Bronchial epithelial cell (primary cell): ENCODE measurements around the gene PCDHA2. TPM values are rescaled to one million over a fixed set of nuclear protein-coding genes. Genes with fewer than 3 reads are reported as not detected.
"Not testable (repeated sequence)": the region's sequence is repeated elsewhere in the genome, so short reads cannot be mapped to it uniquely, and the experiment has no call there.

Source experiments
- DNase-seq: peaks from one replicate; pipeline ENCODE4 v3.0.0-alpha.2; 2010; ENCODE audit warnings: low read depth
- FAIRE-seq: peaks from 2 replicates; lab custom pipeline; 2011; peaks lifted over from hg19 to GRCh38; lab: Jason Lieb, UNC
- H3K27me3 ChIP-seq: 2 replicates; pipeline ENCODE4 v1.5.1; 2011; ENCODE audit warnings: low read length; ENCODE audit not compliant: control insufficient read depth, insufficient read depth
- H3K36me3 ChIP-seq: 2 replicates; pipeline ENCODE4 v1.5.1; 2011; ENCODE audit warnings: low read length; ENCODE audit not compliant: control insufficient read depth, insufficient read depth
- H3K4me3 ChIP-seq: 2 replicates; pipeline ENCODE4 v1.5.1; 2011; ENCODE audit warnings: mild to moderate bottlenecking, low read depth, low read length, control low read depth
- CTCF ChIP-seq: IDR thresholded peaks from 2 replicates; pipeline ENCODE4 v1.5.1; 2011; ENCODE audit warnings: mild to moderate bottlenecking, moderate library complexity, low read length, control low read depth, inconsistent platforms; ENCODE audit not compliant: insufficient read depth, severe bottlenecking
- total RNA-seq: library from RNA; depleted of rRNA; stranded (reverse); fragments of >200 nt; gene quantifications from 2 replicates; pipeline ENCODE4 v1.2.1, GENCODE V29; 2014

PCDHA2 gene
- total RNA-seq, 1 donor from 2014 or later, result under 0.01 TPM

GRCh38 chr5:140828362-140828737 lies 33.7 kb downstream of the PCDHA2 start:
- no peak for DNase-seq
- H3K4me3 ChIP-seq, result no peak overlapping the region

GRCh38 chr5:140829511-140830501 lies 35.2 kb downstream of the PCDHA2 start:
- not testable (repeated sequence) for H3K4me3 ChIP-seq, DNase-seq, H3K27me3 ChIP-seq, H3K36me3 ChIP-seq, FAIRE-seq

More at GRCh38 chr5:140828362-140828737, 33.7 kb downstream of the PCDHA2 start:
- H3K36me3 ChIP-seq, result no peaks in the 10 kb centered on the region
- no peaks in the 10 kb centered on the region for H3K27me3 ChIP-seq
- no peak for TF ChIP-seq CTCF
- FAIRE-seq, result no peak

GRCh38 chr5:140833993-140834392 lies 39.3 kb downstream of the PCDHA2 start, which contains the start of gene PCDHA7:
TSS of gene PCDHA7 (plus strand) at chr5:140834269. CDS start at chr5:140834384, 115 bp downstream.
- DNase-seq (peak; percentile 10), FAIRE-seq (no peak)
- TF ChIP-seq CTCF, result no peak
- H3K27me3 ChIP-seq, result no peaks in the 10 kb centered on the region
- H3K4me3 ChIP-seq, result no peak within 1 kb of the TSS
- H3K36me3 ChIP-seq, result no peaks in the 10 kb centered on the region

- not testable (repeated sequence) for H3K27me3 ChIP-seq, H3K4me3 ChIP-seq, H3K36me3 ChIP-seq, DNase-seq
- FAIRE-seq, result peak; percentile 94
Measured at GRCh38 chr5:140834439-140835008, 39.9 kb downstream of the PCDHA2 start.

GRCh38 chr5:140835622-140836510 lies 41.2 kb downstream of the PCDHA2 start:
- Histone ChIP-seq H3K4me3 (no peak overlapping the region), H3K27me3 (no peaks in the 10 kb centered on the region), H3K36me3 (no peaks in the 10 kb centered on the region)
- TF ChIP-seq CTCF, result no peak
- no peak for DNase-seq
- no peak for FAIRE-seq

- no peak within 1 kb of the TSS for H3K4me3 ChIP-seq
Measured at GRCh38 chr5:140840978-140841962, 46.6 kb downstream of the PCDHA2 start, which contains the start of gene PCDHA8. TSS of gene PCDHA8 (plus strand) at chr5:140841187. CDS start at chr5:140841322, 135 bp downstream.

More at GRCh38 chr5:140840978-140841962, 46.6 kb downstream of the PCDHA2 start, which contains the start of gene PCDHA8:
- FAIRE-seq (no peak), DNase-seq (no peak)
- H3K36me3 ChIP-seq, result no peaks in the 10 kb centered on the region
- H3K27me3 ChIP-seq, result no peaks in the 10 kb centered on the region
- TF ChIP-seq CTCF, result no peak
